Ecto neural progenitor cell (in vitro differentiated cells): ENCODE results near the gene RBM4B.
"Not testable (repeated sequence)": the region's sequence is repeated elsewhere in the genome, so short reads cannot be mapped to it uniquely, and the experiment has no call there.

Experiments
- DNase-seq: peaks from one replicate; pipeline ENCODE4 v3.0.0-alpha.2; 2018; ENCODE audit warnings: low spot score

Gene RBM4B

DNA sequence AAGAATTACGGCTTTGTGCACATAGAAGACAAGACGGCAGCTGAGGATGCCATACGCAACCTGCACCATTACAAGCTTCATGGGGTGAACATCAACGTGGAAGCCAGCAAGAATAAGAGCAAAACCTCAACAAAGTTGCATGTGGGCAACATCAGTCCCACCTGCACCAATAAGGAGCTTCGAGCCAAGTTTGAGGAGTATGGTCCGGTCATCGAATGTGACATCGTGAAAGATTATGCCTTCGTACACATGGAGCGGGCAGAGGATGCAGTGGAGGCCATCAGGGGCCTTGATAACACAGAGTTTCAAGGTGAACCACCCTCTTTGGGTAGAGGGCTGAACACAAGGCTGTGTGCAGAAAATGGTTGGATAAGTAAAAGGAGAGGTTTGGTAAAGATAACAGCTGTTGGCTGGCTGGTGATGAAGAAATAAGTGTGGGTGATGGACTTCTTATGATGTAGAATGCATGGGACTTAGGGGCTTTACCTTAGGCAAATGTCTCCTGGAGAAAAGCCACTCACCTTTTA, 37.8 kb downstream of the RBM4B start:
- DNase-seq = not testable (repeated sequence)

DNA sequence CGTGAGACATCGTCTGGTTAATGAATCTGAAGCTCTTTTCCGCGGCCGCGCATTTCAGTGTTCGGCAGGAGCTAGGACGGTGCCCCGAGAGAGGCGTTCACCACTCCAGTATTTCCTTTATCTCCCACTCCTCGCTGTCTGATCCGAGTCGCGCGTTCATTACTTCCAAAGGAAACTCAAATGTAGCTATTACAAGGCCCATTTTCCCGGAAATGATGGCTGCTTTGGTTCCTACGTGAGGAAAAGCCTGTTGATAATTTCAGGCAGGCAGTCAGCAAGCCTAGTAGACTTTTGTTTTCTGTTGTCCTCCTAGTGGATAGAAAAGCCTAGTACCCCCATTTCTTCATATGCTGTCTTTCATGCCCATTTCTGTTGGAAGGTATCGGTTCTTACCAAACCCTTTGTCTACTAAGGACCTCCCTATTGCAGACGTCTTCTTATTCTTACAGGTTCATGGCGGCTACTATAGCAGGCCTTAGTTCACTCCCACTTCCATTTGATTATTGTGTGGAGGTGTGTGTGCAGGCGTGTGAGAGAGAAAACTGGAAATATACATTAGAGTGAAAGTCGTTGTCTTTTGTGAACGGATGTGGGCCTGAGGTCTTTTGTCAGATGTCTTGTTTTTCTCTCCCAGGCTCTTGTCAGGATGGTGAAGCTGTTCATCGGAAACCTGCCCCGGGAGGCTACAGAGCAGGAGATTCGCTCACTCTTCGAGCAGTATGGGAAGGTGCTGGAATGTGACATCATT, 38.4 kb downstream of the RBM4B start:
- no peak for DNase-seq

DNA sequence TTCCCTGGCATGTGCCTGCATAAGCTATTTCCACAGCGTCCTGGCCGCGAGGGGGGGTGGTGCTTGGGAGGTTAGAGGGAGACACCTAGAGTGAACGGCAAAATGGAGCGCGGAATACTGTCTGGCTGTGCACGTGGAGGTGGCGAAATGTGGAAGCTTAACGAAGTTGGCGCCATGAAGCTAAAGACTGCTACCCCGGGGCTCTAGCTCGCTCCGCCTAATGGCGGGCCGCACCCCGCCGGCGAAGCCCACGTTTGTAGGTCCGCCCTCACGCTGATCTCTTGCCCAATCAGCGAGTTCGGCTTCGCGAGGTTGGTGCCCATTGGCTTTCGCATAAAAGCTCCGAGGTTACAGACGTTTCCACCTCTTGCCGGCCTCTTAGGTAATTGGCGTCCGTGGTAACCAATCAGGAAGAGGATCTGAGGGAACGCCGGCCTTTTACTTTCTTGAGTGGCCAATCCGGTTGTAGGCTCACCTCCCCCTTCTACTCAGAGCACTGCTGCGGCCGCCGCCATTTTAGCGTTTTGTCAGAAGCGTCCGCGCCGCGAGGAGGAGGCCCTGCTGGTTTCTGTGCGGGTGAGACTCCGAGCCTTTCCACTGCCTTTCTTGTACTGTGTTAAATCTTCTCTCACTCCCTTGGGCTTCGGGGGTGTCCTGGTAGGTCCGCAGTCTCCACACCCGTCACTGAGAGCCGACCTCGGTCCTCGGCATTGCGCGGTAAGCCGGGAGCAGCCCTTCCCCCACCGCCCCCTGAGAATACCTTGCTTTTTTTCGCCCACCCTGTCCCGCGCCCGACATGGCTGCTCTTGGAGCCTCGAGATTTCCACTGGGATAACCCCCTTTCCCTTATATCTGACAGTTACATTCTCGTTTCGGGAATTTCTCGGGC, 39.3 kb downstream of the RBM4B start, which contains the start of gene RBM4:
RBM4 (plus strand) TSS at position 527 of the 889 bp plus-strand sequence. CDS start 1,009 bp downstream, outside the sequence.
- DNase-seq = peak; percentile 98

DNA sequence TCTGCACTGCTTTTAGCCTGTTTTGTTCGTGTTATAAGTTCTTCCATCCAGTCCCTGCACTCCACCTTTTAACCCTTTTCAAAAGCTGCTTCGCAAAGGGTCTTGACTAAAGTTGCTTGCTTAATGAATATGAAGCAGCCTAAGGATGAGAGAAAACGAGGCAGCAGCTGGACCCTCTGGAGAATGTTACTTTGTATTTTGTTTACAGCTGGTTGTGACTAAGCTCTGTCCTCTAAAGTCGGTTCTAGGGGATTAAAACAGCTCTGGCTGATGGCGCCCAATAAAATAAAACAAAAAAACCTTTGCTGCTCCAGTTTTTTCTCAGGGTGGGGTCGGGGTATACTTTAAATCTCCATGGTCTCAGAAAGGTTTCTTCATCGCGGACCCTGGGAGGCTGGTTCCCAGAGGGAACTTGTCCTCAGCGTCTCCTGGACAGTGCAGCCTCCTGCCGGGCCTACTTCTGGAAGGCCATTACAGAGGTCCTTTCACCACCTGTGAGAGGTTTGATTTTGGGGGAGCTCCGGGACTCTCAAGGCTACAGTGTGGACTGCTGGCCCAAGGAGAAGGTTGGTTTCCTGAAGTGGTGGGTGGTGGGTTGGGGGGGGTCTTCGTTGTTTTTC, 40.0 kb downstream of the RBM4B start:
- no peak for DNase-seq

DNA sequence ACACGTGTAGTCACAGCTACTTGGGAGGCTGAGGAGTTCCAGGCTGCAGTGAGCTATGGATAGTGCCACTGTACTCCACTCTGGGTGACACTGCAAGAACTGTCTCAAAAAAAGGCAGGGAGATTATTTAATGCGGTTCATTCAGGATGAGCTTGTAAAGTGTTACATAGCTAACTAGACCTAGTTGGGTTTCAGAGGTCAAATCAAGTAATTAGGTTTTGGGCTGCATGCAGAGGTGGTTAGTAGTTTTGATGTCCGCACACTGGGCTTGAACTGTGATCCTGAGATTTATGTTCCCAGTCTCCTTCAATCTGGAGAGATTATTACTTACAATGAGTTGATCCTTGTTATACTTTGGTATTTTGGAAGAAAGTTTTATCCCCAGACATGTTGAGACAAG, 41.3 kb downstream of the RBM4B start:
- DNase-seq = no peak

DNA sequence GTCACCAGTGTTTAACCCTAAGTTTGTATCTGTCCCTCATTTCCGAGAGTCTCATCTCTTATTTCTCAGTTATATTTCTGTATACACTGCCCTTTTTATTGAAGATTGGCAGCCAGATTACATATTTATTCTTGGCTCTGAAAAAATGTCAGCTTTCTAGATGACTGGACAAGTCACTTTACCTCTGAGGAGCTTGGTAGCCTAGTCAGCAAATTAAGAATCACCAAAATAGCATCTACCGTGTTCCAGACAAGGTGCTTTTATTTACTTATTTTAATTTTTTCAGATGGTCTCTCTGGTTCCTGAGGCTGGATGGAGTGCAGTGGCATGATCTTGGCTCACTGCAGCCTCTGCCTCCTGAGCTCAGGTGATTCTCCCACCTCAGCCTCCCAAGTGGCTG, 44.7 kb downstream of the RBM4B start:
- no peak for DNase-seq

DNA sequence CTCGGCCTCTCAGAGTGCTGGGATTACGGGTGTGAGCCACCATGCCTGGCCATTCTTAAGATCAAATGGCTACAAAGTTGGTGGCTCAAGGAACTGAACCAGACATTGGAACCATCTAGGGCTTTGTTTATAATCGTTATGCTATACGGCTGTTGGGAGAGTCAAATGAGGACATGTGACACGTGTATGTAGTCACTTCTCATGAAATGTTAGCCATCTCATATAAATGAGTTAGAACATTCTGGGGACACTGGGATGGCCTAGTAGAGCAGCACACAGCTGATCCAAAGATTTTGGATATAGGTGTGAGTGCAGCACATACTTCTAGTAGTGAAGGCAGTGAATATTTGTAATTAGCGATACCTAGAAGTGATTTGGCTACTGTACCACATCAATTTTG, 45.8 kb downstream of the RBM4B start:
- DNase-seq = no peak

DNA sequence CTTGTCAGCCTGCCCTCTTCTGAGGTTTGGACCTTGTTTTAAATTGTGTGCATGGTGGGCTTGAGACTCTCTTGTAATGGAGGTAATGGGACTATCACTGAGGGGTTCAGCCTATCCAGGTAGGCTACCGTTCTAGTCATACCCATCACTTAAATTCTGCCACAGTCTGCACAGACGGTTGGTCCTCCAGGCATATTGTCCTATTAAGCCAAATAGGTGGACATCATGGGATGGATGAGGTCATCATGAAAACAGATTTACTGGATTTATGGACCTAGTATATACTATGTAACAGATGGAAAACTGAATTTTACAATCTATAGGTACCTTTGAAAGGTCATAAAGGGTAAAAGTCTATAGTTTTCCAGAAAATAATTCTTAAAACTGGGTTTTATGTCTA, 48.3 kb downstream of the RBM4B start:
- no peak for DNase-seq

DNA sequence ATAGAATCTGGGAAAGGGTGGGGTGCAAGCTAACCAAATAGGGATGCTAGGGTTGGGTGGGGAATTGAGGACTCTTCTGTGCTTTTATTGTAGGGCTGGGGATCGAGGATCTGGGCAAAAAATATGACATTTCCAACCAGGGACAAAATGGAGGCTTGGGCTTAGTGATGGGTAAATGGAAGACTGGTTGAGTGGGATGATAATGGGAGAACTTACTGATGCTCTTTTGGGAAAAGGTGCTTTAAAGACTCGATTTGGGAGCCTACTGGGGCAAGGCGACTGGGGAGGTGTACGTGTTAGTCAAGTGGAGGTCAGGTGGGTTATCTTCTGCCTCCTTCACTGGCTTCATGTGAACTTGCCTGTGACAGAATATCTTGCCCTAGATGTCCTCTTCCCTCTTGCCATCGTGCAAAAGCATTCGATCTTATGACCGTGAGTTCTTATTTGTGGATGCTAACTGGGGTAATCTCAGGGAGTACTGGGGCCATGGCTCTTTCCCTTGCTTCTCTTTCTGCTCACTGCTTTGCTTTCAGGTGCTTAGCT, 49.6 kb downstream of the RBM4B start:
- no peak for DNase-seq

DNA sequence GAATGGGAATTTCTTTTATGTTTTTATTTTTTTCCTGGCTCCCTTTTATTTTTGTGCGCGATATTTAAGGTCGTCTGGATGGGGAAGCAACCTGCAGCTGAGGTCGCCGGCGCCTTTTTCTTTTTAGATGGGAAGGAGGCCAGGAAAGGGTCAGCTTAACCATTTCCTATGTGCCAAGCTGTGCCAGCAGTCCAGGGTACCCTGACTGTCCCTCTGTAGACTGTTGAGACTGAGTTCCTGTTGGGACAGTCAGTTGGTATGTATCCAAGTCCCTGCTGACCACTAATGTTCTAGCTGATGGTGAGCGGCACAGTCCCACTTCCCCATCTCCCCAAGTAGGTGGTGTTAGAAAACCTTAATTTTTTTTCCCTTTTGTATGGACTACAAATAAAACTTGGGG, 50.8 kb downstream of the RBM4B start:
- no peak for DNase-seq

DNA sequence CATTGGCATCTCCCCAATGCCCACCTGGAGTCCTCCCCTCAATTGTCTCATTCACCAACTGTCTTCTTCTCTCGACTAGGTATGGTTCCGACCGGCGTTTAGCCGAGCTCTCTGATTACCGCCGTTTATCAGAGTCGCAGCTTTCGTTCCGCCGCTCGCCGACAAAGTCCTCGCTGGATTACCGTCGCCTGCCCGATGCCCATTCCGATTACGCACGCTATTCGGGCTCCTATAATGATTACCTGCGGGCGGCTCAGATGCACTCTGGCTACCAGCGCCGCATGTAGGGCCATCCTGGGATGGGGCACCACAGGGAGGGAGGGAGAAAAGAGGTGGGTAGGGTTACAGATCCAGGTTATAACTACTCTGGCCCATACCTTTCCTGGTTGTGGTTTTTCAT, 51.3 kb downstream of the RBM4B start:
- no peak for DNase-seq

DNA sequence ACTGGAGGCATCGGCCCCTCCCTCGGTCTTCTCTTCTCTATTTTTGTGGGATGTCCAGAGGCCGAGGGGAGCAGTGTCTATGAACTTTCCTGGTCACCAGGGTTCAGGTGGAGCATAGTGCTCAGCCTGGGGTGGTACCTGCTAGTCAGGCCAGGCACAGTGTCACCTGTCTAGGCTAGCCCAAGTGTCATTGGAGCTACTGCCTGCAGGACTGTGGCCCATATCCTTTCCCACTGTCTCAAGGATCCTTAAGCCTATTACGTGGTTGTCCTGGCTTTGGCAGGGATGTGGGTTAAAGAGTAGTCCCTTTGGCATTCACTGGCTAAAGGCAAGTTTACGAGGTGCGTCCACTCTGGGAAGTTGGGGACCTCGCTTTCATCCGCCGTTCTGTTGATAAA, 51.9 kb downstream of the RBM4B start:
- DNase-seq = no peak

DNA sequence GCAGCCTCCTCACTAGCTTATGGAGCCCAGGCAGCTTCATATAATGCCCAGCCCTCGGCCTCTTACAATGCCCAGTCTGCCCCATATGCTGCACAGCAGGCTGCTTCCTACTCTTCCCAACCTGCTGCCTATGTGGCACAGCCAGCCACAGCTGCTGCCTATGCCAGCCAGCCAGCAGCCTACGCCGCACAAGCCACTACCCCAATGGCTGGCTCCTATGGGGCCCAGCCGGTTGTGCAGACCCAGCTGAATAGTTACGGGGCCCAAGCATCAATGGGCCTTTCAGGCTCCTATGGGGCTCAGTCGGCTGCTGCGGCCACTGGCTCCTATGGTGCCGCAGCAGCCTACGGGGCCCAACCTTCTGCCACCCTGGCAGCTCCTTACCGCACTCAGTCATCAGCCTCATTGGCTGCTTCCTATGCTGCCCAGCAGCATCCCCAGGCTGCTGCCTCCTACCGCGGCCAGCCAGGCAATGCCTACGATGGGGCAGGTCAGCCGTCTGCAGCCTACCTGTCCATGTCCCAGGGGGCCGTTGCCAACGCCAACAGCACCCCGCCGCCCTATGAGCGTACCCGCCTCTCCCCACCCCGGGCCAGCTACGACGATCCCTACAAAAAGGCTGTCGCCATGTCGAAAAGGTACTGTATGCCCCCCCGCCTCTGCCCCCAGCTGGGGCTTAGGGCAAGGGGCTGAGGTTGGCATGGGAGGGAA, 52.5 kb downstream of the RBM4B start:
- no peak for DNase-seq

DNA sequence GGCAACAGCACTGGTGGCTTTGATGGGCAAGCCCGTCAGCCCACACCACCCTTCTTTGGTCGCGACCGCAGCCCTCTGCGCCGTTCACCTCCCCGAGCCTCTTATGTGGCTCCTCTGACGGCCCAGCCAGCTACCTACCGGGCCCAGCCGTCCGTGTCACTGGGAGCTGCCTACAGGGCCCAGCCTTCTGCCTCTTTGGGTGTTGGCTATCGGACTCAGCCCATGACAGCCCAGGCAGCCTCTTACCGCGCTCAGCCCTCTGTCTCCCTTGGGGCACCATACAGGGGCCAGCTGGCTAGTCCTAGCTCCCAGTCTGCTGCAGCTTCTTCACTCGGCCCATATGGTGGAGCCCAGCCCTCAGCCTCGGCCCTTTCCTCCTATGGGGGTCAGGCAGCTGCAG, 53.2 kb downstream of the RBM4B start:
- DNase-seq = no peak

DNA sequence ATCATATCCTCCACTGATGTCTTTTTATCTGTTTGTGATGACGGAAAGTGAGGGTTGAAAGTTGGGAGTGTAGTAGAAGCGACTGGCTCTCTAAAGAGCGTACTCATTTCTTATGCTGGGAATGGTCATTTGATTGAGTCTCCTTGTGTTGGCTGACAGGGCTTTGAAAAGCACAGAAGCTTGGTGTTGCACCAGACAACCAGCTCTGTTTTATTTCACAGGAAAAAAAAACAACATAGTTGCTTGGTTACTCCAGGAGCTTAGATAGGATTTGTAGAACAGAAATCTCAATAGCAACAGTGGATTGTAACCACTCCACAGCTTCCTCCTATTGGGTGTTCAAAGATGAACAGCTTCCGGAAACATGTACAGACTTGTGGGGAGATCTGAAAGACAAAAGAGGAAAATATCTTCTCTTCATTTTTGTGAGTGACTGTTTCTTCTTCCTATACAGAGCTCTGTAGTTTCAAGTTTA, 58.6 kb downstream of the RBM4B start:
- no peak for DNase-seq

DNA sequence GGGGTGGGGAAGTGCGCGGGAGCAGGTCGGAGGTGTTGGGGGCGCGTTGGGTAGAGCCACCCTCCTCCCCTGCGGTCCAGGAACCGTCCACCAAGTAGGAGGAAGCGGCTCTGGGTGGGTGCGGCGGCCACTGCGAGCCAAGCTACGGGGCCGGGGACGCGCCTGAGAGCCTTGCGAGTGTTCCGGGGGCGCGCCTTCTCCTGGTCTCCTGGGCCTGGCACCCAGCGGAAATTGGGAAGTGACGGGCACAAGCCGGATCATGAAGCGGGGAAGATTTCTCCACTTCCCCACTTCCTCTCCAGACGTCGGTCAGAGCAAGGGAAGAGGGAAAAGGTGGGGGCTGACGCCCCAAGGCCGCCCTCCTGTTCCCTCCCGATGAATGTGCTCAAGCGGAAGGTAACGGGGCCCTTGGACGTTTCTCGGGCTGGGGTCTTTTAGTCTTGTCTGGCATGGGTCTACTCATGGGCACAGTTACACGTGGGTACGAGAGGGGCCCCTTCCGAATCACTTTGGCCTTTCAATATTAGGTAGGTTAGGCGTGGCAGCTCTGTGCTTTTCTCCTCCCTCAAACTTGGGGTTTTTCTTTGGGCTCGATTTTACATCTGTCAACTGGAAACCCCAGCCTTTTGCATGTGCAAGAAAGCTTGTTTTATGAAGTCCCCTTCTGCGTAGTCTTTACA, 60.4 kb downstream of the RBM4B start:
- DNase-seq = no peak

DNA sequence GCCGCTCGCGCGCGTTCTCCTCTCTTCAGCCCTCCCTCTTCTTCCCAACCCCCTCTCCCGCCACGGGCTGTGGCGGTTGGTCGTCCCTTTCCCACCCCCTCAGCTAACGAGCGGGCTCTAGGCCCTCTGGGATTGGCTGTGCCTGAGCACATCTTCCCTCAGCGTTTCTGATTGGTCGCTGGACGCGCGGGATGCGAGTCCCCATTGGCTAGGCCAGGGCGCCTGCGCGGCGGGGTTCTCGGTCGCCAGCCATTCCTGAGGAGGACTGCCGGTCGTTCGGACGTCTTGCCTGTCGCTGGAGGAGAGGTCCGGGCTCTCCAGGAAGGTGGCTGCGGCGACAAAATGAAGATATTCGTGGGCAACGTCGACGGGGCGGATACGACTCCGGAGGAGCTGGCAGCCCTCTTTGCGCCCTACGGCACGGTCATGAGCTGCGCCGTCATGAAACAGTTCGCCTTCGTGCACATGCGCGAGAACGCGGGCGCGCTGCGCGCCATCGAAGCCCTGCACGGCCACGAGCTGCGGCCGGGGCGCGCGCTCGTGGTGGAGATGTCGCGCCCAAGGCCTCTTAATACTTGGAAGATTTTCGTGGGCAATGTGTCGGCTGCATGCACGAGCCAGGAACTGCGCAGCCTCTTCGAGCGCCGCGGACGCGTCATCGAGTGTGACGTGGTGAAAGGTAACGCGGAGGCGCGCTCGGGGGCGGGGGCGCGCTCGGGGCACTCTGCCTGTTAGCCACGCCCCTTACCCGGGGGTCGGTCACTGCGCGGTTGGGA, 61.1 kb downstream of the RBM4B start, which contains the start of gene RBM14:
RBM14 (plus strand) TSS at position 252 of the 776 bp plus-strand sequence; CDS start at position 343, 91 bp downstream.
- peak; percentile 99 for DNase-seq
